ENCODE measurements around the gene SVIL.
"Not testable (repeated sequence)": the region's sequence is repeated elsewhere in the genome, so short reads cannot be mapped to it uniquely, and the experiment has no call there.

- TF ChIP-seq HES4 (CRISPR knock-in tag; IDR thresholded peaks at IDR 0.05; ENCODE audit: borderline replicate concordance); SALL2 (CRISPR knock-in tag; IDR thresholded peaks at IDR 0.05); CBX2 (IDR thresholded peaks at IDR 0.05; ENCODE audit: low read depth, low read length); CBX2 (CRISPR knock-in tag; IDR thresholded peaks at IDR 0.05; ENCODE audit: low read depth); EP300 (IDR thresholded peaks at IDR 0.05; ENCODE audit: low read depth in 2 of 2, low read length in 2 of 2); EP300 (CRISPR knock-in tag; IDR thresholded peaks at IDR 0.05; ENCODE audit: borderline replicate concordance); ZNF776 (CRISPR knock-in tag; IDR thresholded peaks at IDR 0.05); ZBTB7A (CRISPR knock-in tag; IDR thresholded peaks at IDR 0.05); MYC (CRISPR knock-in tag; IDR thresholded peaks at IDR 0.05; ENCODE audit: borderline replicate concordance); ATF1 (CRISPR knock-in tag; IDR thresholded peaks at IDR 0.05); MTA3 (CRISPR knock-in tag; IDR thresholded peaks at IDR 0.05); MATR3 (CRISPR knock-in tag; IDR thresholded peaks at IDR 0.05); ZNF800 (CRISPR knock-in tag; IDR thresholded peaks at IDR 0.05): not testable (repeated sequence)
- TF ChIP-seq, protein P1, sequence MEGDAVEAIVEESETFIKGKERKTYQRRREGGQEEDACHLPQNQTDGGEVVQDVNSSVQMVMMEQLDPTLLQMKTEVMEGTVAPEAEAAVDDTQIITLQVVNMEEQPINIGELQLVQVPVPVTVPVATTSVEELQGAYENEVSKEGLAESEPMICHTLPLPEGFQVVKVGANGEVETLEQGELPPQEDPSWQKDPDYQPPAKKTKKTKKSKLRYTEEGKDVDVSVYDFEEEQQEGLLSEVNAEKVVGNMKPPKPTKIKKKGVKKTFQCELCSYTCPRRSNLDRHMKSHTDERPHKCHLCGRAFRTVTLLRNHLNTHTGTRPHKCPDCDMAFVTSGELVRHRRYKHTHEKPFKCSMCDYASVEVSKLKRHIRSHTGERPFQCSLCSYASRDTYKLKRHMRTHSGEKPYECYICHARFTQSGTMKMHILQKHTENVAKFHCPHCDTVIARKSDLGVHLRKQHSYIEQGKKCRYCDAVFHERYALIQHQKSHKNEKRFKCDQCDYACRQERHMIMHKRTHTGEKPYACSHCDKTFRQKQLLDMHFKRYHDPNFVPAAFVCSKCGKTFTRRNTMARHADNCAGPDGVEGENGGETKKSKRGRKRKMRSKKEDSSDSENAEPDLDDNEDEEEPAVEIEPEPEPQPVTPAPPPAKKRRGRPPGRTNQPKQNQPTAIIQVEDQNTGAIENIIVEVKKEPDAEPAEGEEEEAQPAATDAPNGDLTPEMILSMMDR (CRISPR knock-in tag; IDR thresholded peaks at IDR 0.05): not testable (repeated sequence)
- TF ChIP-seq, protein P2, sequence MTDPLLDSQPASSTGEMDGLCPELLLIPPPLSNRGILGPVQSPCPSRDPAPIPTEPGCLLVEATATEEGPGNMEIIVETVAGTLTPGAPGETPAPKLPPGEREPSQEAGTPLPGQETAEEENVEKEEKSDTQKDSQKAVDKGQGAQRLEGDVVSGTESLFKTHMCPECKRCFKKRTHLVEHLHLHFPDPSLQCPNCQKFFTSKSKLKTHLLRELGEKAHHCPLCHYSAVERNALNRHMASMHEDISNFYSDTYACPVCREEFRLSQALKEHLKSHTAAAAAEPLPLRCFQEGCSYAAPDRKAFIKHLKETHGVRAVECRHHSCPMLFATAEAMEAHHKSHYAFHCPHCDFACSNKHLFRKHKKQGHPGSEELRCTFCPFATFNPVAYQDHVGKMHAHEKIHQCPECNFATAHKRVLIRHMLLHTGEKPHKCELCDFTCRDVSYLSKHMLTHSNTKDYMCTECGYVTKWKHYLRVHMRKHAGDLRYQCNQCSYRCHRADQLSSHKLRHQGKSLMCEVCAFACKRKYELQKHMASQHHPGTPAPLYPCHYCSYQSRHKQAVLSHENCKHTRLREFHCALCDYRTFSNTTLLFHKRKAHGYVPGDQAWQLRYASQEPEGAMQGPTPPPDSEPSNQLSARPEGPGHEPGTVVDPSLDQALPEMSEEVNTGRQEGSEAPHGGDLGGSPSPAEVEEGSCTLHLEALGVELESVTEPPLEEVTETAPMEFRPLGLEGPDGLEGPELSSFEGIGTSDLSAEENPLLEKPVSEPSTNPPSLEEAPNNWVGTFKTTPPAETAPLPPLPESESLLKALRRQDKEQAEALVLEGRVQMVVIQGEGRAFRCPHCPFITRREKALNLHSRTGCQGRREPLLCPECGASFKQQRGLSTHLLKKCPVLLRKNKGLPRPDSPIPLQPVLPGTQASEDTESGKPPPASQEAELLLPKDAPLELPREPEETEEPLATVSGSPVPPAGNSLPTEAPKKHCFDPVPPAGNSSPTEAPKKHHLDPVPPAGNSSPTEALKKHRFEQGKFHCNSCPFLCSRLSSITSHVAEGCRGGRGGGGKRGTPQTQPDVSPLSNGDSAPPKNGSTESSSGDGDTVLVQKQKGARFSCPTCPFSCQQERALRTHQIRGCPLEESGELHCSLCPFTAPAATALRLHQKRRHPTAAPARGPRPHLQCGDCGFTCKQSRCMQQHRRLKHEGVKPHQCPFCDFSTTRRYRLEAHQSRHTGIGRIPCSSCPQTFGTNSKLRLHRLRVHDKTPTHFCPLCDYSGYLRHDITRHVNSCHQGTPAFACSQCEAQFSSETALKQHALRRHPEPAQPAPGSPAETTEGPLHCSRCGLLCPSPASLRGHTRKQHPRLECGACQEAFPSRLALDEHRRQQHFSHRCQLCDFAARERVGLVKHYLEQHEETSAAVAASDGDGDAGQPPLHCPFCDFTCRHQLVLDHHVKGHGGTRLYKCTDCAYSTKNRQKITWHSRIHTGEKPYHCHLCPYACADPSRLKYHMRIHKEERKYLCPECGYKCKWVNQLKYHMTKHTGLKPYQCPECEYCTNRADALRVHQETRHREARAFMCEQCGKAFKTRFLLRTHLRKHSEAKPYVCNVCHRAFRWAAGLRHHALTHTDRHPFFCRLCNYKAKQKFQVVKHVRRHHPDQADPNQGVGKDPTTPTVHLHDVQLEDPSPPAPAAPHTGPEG (CRISPR knock-in tag; IDR thresholded peaks at IDR 0.05): not testable (repeated sequence)
Observed at GRCh38 chr10:29464671-29465171, 170.1 kb downstream of the SVIL start.
